H9 (cell line): ENCODE data around the gene LHCGR. TPM values are rescaled to one million over a fixed set of nuclear protein-coding genes. Genes with fewer than 3 reads are reported as not detected.

Experiments
- DNase-seq: peaks from one replicate; pipeline ENCODE4 v3.0.0-alpha.2; 2017
- H2AFZ ChIP-seq: one replicate; pipeline ENCODE4 v1.6.1; 2013; ENCODE audit warnings: mild to moderate bottlenecking, low read length, control low read depth, moderate library complexity
- H2AK5ac ChIP-seq: 2 replicates; pipeline ENCODE4 v1.6.1; 2013; ENCODE audit warnings: low read length, control low read depth, mixed read lengths; ENCODE audit not compliant: insufficient read length
- H2BK120ac ChIP-seq: one replicate; pipeline ENCODE4 v1.6.1; 2013; ENCODE audit warnings: low read depth, mild to moderate bottlenecking, low read length, control low read depth, inconsistent platforms; ENCODE audit not compliant: poor library complexity, severe bottlenecking
- H2BK12ac ChIP-seq: 2 replicates; pipeline ENCODE4 v1.6.1; 2013; ENCODE audit warnings: low read length, control low read depth, mixed read lengths, low read depth; ENCODE audit not compliant: insufficient read length
- H2BK15ac ChIP-seq: 2 replicates; pipeline ENCODE4 v1.6.1; 2013; ENCODE audit warnings: low read depth, low read length, control low read depth
- H2BK20ac ChIP-seq: one replicate; pipeline ENCODE4 v1.6.1; 2013; ENCODE audit warnings: low read depth, mild to moderate bottlenecking, low read length, control low read depth, inconsistent platforms; ENCODE audit not compliant: poor library complexity, severe bottlenecking
- H2BK5ac ChIP-seq: 2 replicates; pipeline ENCODE4 v1.6.1; 2013; ENCODE audit warnings: low read length, control low read depth, mixed read lengths; ENCODE audit not compliant: insufficient read length
- H3K14ac ChIP-seq: 2 replicates; pipeline ENCODE4 v1.6.1; 2013; ENCODE audit warnings: low read length, control low read depth; ENCODE audit not compliant: insufficient read depth
- H3K18ac ChIP-seq: 2 replicates; pipeline ENCODE4 v1.6.1; 2013; ENCODE audit warnings: low read depth, mild to moderate bottlenecking, mixed read lengths, low read length, control low read depth; ENCODE audit not compliant: insufficient read length
- H3K23ac ChIP-seq: 2 replicates; pipeline ENCODE4 v1.6.1; 2013; ENCODE audit warnings: low read length, control low read depth, mixed read lengths, low read depth; ENCODE audit not compliant: insufficient read length
- H3K23me2 ChIP-seq: 2 replicates; pipeline ENCODE4 v1.6.1; 2013; ENCODE audit warnings: low read depth, mild to moderate bottlenecking, mixed read lengths, low read length, control low read depth; ENCODE audit not compliant: insufficient read length, poor library complexity, severe bottlenecking
- H3K27ac ChIP-seq: 2 replicates; pipeline ENCODE4 v1.5.1; 2013; ENCODE audit warnings: low read length, control low read depth, mixed read lengths, low read depth; ENCODE audit not compliant: insufficient read length
- H3K27me3 ChIP-seq: 2 replicates; pipeline ENCODE4 v1.6.1; 2013; ENCODE audit warnings: low read length, control low read depth, inconsistent platforms; ENCODE audit not compliant: insufficient read depth
- H3K4ac ChIP-seq: 2 replicates; pipeline ENCODE4 v1.6.1; 2013; ENCODE audit warnings: low read depth, mild to moderate bottlenecking, control low read depth, inconsistent platforms, low read length, moderate library complexity
- H3K4me1 ChIP-seq: 2 replicates; pipeline ENCODE4 v1.6.1; 2013; ENCODE audit warnings: low read length, control low read depth, inconsistent platforms; ENCODE audit not compliant: insufficient read depth
- H3K4me2 ChIP-seq: 2 replicates; pipeline ENCODE4 v1.6.1; 2013; ENCODE audit warnings: low read length, control low read depth, mixed read lengths; ENCODE audit not compliant: insufficient read length, insufficient read depth
- H3K56ac ChIP-seq: 2 replicates; pipeline ENCODE4 v1.6.1; 2013; ENCODE audit warnings: low read depth, mild to moderate bottlenecking, mixed read lengths, low read length, control low read depth; ENCODE audit not compliant: insufficient read length
- H3K79me1 ChIP-seq: 2 replicates; pipeline ENCODE4 v1.6.1; 2013; ENCODE audit warnings: low read depth, mild to moderate bottlenecking, moderate library complexity, low read length, control low read depth, inconsistent platforms; ENCODE audit not compliant: insufficient read depth, poor library complexity, severe bottlenecking
- H3K79me2 ChIP-seq: 2 replicates; pipeline ENCODE4 v1.6.1; 2013; ENCODE audit warnings: low read length, control low read depth, inconsistent platforms; ENCODE audit not compliant: insufficient read depth
- H3K9ac ChIP-seq: 2 replicates; pipeline ENCODE4 v1.6.1; 2013; ENCODE audit warnings: low read length, control low read depth, mixed read lengths; ENCODE audit not compliant: insufficient read length; ENCODE audit errors: extremely low read depth
- H3K9me3 ChIP-seq: one replicate; pipeline ENCODE4 v1.6.1; 2013; ENCODE audit warnings: low read depth, low read length, inconsistent platforms; ENCODE audit not compliant: control insufficient read depth
- H3T11ph ChIP-seq: one replicate; pipeline ENCODE4 v1.6.1; 2013; ENCODE audit warnings: mild to moderate bottlenecking, low read length, control low read depth, inconsistent platforms
- H4K20me1 ChIP-seq: one replicate; pipeline ENCODE4 v1.6.1; 2013; ENCODE audit not compliant: control insufficient read depth, insufficient read length, insufficient read depth
- H4K5ac ChIP-seq: 2 replicates; pipeline ENCODE4 v1.6.1; 2013; ENCODE audit warnings: low read depth, mild to moderate bottlenecking, mixed read lengths, low read length, control low read depth; ENCODE audit not compliant: insufficient read length
- H4K8ac ChIP-seq: replicated peaks from 2 replicates; pipeline ENCODE4 v1.6.1; 2013; ENCODE audit warnings: low read length, control low read depth, mixed read lengths, low read depth; ENCODE audit not compliant: insufficient read length
- H4K91ac ChIP-seq: 2 replicates; pipeline ENCODE4 v1.6.1; 2013; ENCODE audit warnings: low read depth, mild to moderate bottlenecking, moderate library complexity, mixed read lengths, low read length, control low read depth; ENCODE audit not compliant: insufficient read length
- H3K27ac Mint-ChIP-seq, 3 experiments: 2 replicates in 2 of 3; 3 replicates in 1 of 3; pipeline ENCODE4 v1.8.0; 2020 to 2021; ENCODE audit warnings: mixed read lengths in 3 of 3, mild to moderate bottlenecking in 1 of 3, moderate library complexity in 1 of 3
- H3K27me3 Mint-ChIP-seq: 2 replicates; pipeline ENCODE4 v1.8.0; 2021; ENCODE audit warnings: low read depth, mild to moderate bottlenecking, moderate library complexity, mixed read lengths
- H3K36me3 Mint-ChIP-seq, 3 experiments: 2 replicates in 2 of 3; 3 replicates in 1 of 3; pipeline ENCODE4 v1.8.0; 2020 to 2021; ENCODE audit warnings: low read depth in 3 of 3, mixed read lengths in 3 of 3; ENCODE audit not compliant: insufficient read depth in 1 of 3
- H3K4me1 Mint-ChIP-seq, 2 experiments: 2 replicates each; pipeline ENCODE4 v1.8.0; 2020; ENCODE audit warnings: mixed read lengths in 2 of 2
- H3K4me3 Mint-ChIP-seq, 2 experiments: 2 replicates in 1 of 2; 3 replicates in 1 of 2; pipeline ENCODE4 v1.8.0; 2020 to 2021; ENCODE audit warnings: mild to moderate bottlenecking in 2 of 2, mixed read lengths in 2 of 2, moderate library complexity in 1 of 2
- H3K9me3 Mint-ChIP-seq, 2 experiments: 2 replicates in 1 of 2; 3 replicates in 1 of 2; pipeline ENCODE4 v1.8.0; 2020; ENCODE audit warnings: mild to moderate bottlenecking in 2 of 2, mixed read lengths in 2 of 2, moderate library complexity in 1 of 2
- WGBS: extraction: QIAGEN DNeasy Blood & Tissue Kit; methylation state at CpG from one replicate; pipeline ENCODE4 v1.1.7; 2013; ENCODE audit warnings: missing lambda C conversion rate, low lambda C conversion rate, mixed read lengths; ENCODE audit not compliant: insufficient read length; ENCODE audit errors: extremely low coverage; 5-methylcytosine and 5-hydroxymethylcytosine counted together
- total RNA-seq: library from RNA; stranded (reverse); gene quantifications from 2 replicates; pipeline ENCODE4 v1.2.1, GENCODE V29; 2021
- TF ChIP-seq, protein P1 (sequence below): fragments of 200-600 bp; sonication (generic); conservative IDR thresholded peaks from 3 replicates; pipeline ENCODE4 v1.8.0; 2021; ENCODE audit warnings: antibody characterized with exemption, mild to moderate bottlenecking

The LHCGR gene
- total RNA-seq, 1 experiment from 2014 or later = 0.44 TPM

GRCh38 chr2:48715956-48716355, 39.6 kb downstream of the LHCGR start:
- Histone ChIP-seq H3T11ph (no peak overlapping the region), H3K9me3 (no peaks in the 10 kb centered on the region), H3K14ac (no peak overlapping the region), H3K79me2 (no peaks in the 10 kb centered on the region), H2BK15ac (no peak overlapping the region), H3K9ac (no peak overlapping the region), H3K27ac (no peak overlapping the region), H2AFZ (no peak overlapping the region), H3K4me2 (no peak overlapping the region), H2BK120ac (no peak overlapping the region), H3K4me1 (peaks cover 3% of the 10 kb centered on the region; the same call in 1 of the 2 replicates), H3K27me3 (no peaks in the 10 kb centered on the region), H3K79me1 (no peaks in the 10 kb centered on the region), H2BK5ac (no peak overlapping the region), H3K56ac (no peak overlapping the region), H2BK20ac (no peak overlapping the region), H4K91ac (no peak overlapping the region), H2BK12ac (no peak overlapping the region), H4K20me1 (no peaks in the 10 kb centered on the region), H2AK5ac (no peak overlapping the region), H4K5ac (no peak overlapping the region), H3K18ac (no peak overlapping the region), H3K23me2 (no peaks in the 10 kb centered on the region), H4K8ac (no peak overlapping the region), H3K23ac (no peak overlapping the region), H3K4ac (no peak overlapping the region)
- no CpG with 5 or more reads among the region's 1 CpG for WGBS
- Mint-ChIP-seq H3K4me1 (peaks cover 23 to 26% of the 10 kb centered on the region in 2 experiments), H3K27ac (no peak overlapping the region), H3K27me3 (no peaks in the 10 kb centered on the region), H3K9me3 (no peaks in the 10 kb centered on the region), H3K36me3 (no peaks in the 10 kb centered on the region), H3K4me3 (no peak overlapping the region)
- TF ChIP-seq, protein P1, sequence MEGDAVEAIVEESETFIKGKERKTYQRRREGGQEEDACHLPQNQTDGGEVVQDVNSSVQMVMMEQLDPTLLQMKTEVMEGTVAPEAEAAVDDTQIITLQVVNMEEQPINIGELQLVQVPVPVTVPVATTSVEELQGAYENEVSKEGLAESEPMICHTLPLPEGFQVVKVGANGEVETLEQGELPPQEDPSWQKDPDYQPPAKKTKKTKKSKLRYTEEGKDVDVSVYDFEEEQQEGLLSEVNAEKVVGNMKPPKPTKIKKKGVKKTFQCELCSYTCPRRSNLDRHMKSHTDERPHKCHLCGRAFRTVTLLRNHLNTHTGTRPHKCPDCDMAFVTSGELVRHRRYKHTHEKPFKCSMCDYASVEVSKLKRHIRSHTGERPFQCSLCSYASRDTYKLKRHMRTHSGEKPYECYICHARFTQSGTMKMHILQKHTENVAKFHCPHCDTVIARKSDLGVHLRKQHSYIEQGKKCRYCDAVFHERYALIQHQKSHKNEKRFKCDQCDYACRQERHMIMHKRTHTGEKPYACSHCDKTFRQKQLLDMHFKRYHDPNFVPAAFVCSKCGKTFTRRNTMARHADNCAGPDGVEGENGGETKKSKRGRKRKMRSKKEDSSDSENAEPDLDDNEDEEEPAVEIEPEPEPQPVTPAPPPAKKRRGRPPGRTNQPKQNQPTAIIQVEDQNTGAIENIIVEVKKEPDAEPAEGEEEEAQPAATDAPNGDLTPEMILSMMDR = no peak
- no peak for DNase-seq
